Retina (tissue), 1 donor: ENCODE data around the gene APOBEC2.
"Not testable (repeated sequence)": the region's sequence is repeated elsewhere in the genome, so short reads cannot be mapped to it uniquely, and the experiment has no call there.

ENCODE experiments used
- DNase-seq: peaks from one replicate; pipeline ENCODE4 v3.0.0-alpha.2; 2016

Gene APOBEC2

GRCh38 chr6:41053041-41053440, at the start of gene APOBEC2:
TSS of gene APOBEC2 (plus strand) at chr6:41053202. CDS start at chr6:41053348, 146 bp downstream.
- DNase-seq = peak; percentile 44

- DNase-seq = peak; percentile 42
These were observed 46.8 kb upstream of the APOBEC2 start for GRCh38 chr6:41006217-41006616.

- not testable (repeated sequence) for DNase-seq
These were observed 46.0 kb upstream of the APOBEC2 start for GRCh38 chr6:41006980-41007379.

GRCh38 chr6:41008011-41008410, 45.0 kb upstream of the APOBEC2 start:
- DNase-seq = no peak

- no peak for DNase-seq
These were observed 43.3 kb upstream of the APOBEC2 start for GRCh38 chr6:41009669-41010068.

GRCh38 chr6:41011673-41012072, 41.3 kb upstream of the APOBEC2 start:
- DNase-seq = no peak

- no peak for DNase-seq
These were observed 39.4 kb upstream of the APOBEC2 start for GRCh38 chr6:41013466-41014153.

GRCh38 chr6:41014780-41015179, 38.2 kb upstream of the APOBEC2 start:
- DNase-seq = no peak

- DNase-seq = not testable (repeated sequence)
These were observed 37.1 kb upstream of the APOBEC2 start for GRCh38 chr6:41015860-41016259.

GRCh38 chr6:41017663-41018062, 35.3 kb upstream of the APOBEC2 start:
- no peak for DNase-seq

GRCh38 chr6:41021832-41022231, 31.2 kb upstream of the APOBEC2 start:
- no peak for DNase-seq

- DNase-seq = no peak
These were observed 30.7 kb upstream of the APOBEC2 start for GRCh38 chr6:41022294-41022693.

- DNase-seq = no peak
These were observed 29.9 kb upstream of the APOBEC2 start for GRCh38 chr6:41023114-41023513.

GRCh38 chr6:41025966-41026530, 27.0 kb upstream of the APOBEC2 start:
- DNase-seq = no peak

- no peak for DNase-seq
These were observed 25.8 kb upstream of the APOBEC2 start for GRCh38 chr6:41027241-41027640.

- DNase-seq = peak; percentile 98
These were observed 25.0 kb upstream of the APOBEC2 start for GRCh38 chr6:41027799-41028560.

- no peak for DNase-seq
These were observed 24.2 kb upstream of the APOBEC2 start for GRCh38 chr6:41028561-41029412.

GRCh38 chr6:41032830-41033229, 20.2 kb upstream of the APOBEC2 start:
- DNase-seq = no peak

GRCh38 chr6:41033776-41034175, 19.2 kb upstream of the APOBEC2 start:
- DNase-seq = no peak

GRCh38 chr6:41036186-41036585, 16.8 kb upstream of the APOBEC2 start:
- no peak for DNase-seq

GRCh38 chr6:41036601-41037000, 16.4 kb upstream of the APOBEC2 start:
- DNase-seq = no peak

- no peak for DNase-seq
These were observed 15.7 kb upstream of the APOBEC2 start for GRCh38 chr6:41037107-41037900.
